HUES6 (cell line): ENCODE measurements around the gene MSI2.

Experiments used
- H3K27ac ChIP-seq: 2 replicates; pipeline ENCODE4 v1.7.0; 2013; ENCODE audit warnings: low read depth, mild to moderate bottlenecking, low read length, inconsistent platforms
- H3K27me3 ChIP-seq: 2 replicates; pipeline ENCODE4 v1.6.1; 2013; ENCODE audit warnings: low read length; ENCODE audit not compliant: control insufficient read depth, insufficient read depth
- H3K36me3 ChIP-seq: 2 replicates; pipeline ENCODE4 v1.6.1; 2013; ENCODE audit warnings: low read length; ENCODE audit not compliant: control insufficient read depth, insufficient read depth
- H3K4me1 ChIP-seq: 2 replicates; pipeline ENCODE4 v1.6.1; 2013; ENCODE audit warnings: low read length; ENCODE audit not compliant: control insufficient read depth, insufficient read depth
- H3K4me3 ChIP-seq: 2 replicates; pipeline ENCODE4 v1.5.1; 2013; ENCODE audit warnings: low read depth, low read length
- H3K9ac ChIP-seq: one replicate; pipeline ENCODE4 v1.6.1; 2013; ENCODE audit warnings: mild to moderate bottlenecking, low read length
- H3K9me3 ChIP-seq: 2 replicates; pipeline ENCODE4 v1.6.1; 2013; ENCODE audit warnings: low read depth, low read length; ENCODE audit not compliant: control insufficient read depth, insufficient read depth

MSI2 gene

DNA sequence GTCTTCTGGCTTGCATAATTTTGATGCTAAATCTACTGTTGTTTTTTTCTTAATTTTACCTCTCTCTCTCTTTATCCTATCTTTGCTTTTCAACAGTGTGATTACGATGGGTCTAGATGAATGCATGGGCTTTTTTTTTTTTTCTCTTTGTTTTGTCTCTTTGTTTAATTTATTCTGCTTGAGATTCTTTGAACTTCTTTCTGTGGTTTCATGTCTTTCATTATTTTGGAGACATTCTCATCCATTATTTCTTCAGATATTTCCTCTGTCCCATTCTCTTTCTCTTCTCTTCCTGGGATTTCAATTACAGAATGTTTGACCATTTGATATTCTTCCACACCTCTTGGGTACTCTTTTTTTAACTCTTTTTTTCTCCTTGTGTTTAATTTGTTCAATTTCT, 436.4 kb downstream of the MSI2 start:
- Histone ChIP-seq H3K27me3 (no peaks in the 10 kb centered on the region), H3K9ac (no peak overlapping the region), H3K9me3 (peaks cover 18% of the 10 kb centered on the region), H3K36me3 (no peaks in the 10 kb centered on the region), H3K4me3 (no peak overlapping the region), H3K27ac (no peak overlapping the region), H3K4me1 (no peaks in the 10 kb centered on the region; the same call in 1 of the 2 replicates)

DNA sequence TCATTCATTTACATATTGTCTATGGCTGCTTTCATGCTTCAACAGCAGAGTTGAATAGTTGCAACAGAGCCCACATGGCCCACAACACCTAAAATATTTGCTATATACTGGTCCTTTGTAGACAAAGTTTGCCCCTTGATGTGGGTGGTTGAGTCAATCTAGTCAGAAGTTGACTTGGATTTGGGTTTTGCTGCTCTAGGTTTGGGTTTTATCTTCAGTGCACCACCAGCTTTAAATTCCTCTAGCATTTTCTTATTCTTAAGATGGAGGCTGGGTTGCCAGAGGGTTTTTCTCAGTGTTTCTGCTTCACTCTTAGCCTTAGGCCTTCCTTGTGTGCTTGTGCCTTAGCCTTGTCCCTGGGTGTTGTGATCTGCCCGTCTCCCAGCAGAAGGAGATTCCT, 437.7 kb downstream of the MSI2 start:
- no peaks in the 10 kb centered on the region for H3K36me3 ChIP-seq
- no peak overlapping the region for H3K27ac ChIP-seq
- H3K27me3 ChIP-seq, result no peaks in the 10 kb centered on the region
- no peak overlapping the region for H3K9ac ChIP-seq
- H3K4me1 ChIP-seq, result peaks cover 9% of the 10 kb centered on the region; the same call in 1 of the 2 replicates
- no peak overlapping the region for H3K4me3 ChIP-seq
- H3K9me3 ChIP-seq, result peaks cover 18% of the 10 kb centered on the region

DNA sequence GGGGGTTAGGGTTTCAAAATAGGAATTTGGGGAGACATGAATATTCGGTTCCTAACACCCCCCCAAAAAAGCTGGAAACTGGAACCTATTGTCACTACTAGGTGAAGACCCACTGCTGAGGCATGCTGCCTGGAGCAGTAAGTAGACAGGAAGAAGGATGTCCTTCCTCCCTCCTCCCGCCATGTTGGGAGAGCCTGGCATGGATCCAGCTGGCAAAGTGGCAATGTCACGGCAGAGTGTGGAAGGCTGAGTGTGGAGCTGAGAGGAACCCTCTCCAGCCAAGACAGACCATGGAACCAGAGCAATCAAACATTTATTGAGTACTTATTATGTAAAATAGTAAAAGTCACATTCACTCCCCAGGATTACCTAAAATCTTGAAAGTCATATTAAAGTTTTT, 439.7 kb downstream of the MSI2 start:
- Histone ChIP-seq H3K4me3 (no peak overlapping the region), H3K9ac (no peak overlapping the region), H3K36me3 (no peaks in the 10 kb centered on the region)

DNA sequence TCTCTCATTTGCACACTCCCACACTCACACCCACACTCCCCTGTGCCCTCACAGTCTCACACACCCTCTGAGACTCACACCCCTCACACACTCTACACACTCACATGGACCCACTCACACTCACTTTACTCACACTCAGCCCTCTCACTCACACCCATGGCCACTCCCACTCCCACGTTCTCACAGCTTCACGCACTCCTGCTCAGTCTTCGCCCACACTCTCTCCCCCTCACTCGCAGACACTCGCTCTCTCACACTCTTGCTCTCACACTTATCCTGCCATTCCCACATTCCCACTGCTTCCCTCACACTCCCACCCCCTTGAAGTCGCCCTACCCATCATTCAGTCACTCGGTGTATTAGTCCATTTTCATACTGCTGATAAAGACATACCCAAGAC, 440.9 kb downstream of the MSI2 start:
- Histone ChIP-seq H3K27ac (no peak overlapping the region), H3K27me3 (no peaks in the 10 kb centered on the region), H3K4me3 (no peak overlapping the region), H3K36me3 (no peaks in the 10 kb centered on the region), H3K9me3 (peaks cover 18% of the 10 kb centered on the region), H3K4me1 (peaks cover 9% of the 10 kb centered on the region; the same call in 1 of the 2 replicates), H3K9ac (no peak overlapping the region)

More for the DNA sequence above, 439.7 kb downstream of the MSI2 start:
- peaks cover 9% of the 10 kb centered on the region; the same call in 1 of the 2 replicates for H3K4me1 ChIP-seq
- H3K27ac ChIP-seq, result no peak overlapping the region
- peaks cover 18% of the 10 kb centered on the region for H3K9me3 ChIP-seq
- H3K27me3 ChIP-seq, result no peaks in the 10 kb centered on the region

DNA sequence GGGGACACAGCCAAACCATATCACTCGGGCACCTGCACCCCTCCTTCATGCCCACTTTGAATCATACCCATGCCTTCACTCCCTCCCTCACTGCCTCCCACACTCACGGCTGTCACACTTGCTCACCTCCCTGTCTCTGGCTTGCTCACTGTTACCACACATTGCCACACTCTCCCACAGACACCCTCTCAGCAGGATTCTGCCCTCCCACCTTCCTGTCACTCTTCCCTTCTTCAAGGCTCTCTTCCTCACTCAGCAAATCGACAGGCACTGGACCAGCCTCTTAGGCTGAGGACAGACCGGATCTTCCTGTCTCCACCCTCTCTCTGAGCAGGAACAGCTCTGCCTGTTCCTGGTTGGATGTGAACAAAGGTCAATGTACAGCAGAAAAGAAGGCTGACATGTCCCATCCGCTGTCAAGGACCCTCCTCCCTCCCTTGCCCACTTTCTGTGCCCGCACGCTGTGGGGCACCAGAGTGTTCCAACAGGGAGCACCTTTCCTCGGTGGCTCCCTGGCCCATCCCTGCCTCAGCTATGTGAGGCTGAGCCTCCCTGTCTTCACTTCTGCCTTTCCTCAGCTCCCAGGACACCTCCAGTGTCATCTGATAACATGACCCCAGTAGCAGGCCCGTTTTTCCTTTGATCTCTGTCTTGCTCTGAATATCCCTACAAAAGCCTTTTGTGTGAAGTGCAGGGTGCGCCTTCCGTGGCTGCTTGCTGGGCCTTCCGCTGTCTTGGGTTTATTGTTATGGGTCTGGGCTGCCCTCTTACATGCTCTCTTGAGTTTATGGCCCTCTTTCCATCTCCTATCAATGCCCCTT, 441.8 kb downstream of the MSI2 start:
- no peaks in the 10 kb centered on the region for H3K36me3 ChIP-seq
- H3K4me3 ChIP-seq, result no peak overlapping the region
- peaks cover 18% of the 10 kb centered on the region for H3K9me3 ChIP-seq
- peak overlapping the region; percentile 1 for H3K9ac ChIP-seq
- peaks cover 9% of the 10 kb centered on the region; the same call in 1 of the 2 replicates for H3K4me1 ChIP-seq
- no peaks in the 10 kb centered on the region for H3K27me3 ChIP-seq
- H3K27ac ChIP-seq, result no peak overlapping the region

DNA sequence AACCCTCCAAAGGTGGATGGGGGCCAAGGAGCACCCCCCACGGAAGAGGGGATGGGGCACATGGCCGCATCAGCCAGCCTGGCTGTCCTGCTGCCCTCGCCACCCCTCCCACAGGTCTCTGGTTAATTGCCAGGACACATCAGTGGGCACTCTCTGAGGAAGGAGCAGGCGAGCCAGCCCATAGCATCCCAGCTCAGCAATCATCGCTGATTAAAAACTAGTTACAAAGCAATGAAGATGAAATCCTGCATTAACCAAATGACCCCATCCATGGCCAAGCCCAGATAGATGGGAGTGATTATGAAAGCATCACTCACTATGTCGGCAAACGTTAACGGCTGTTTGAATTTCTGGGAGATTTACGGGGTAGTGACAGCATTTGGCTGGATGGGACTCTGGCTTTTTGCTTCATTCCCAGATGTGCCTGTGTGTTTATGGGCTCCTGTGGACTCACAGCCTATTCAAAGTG, 443.5 kb downstream of the MSI2 start:
- Histone ChIP-seq H3K36me3 (no peaks in the 10 kb centered on the region), H3K4me3 (no peak overlapping the region), H3K27ac (no peak overlapping the region), H3K27me3 (no peaks in the 10 kb centered on the region), H3K4me1 (peaks cover 9% of the 10 kb centered on the region; the same call in 1 of the 2 replicates), H3K9ac (no peak overlapping the region), H3K9me3 (peaks cover 14% of the 10 kb centered on the region)

DNA sequence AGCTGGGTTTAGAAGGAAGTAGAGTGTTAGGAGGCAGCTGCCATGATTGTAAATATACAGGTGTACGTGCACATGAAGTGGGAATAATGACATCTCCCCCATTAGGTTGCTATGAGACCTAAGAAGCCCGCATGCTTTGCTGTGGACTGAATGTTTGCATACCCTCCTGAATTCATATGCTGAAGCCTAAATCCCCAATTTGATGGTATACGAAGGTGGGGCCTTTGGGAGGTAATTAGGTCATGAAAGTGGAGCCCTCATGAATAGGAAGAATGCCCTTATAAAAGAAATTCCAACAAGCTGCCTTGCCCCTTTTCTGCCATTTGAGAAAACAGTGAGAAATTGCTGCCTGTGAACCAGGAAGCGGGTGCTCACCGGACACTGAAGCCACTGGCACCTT, 444.8 kb downstream of the MSI2 start:
- Histone ChIP-seq H3K27me3 (no peaks in the 10 kb centered on the region), H3K36me3 (no peaks in the 10 kb centered on the region), H3K4me3 (no peak overlapping the region), H3K9ac (no peak overlapping the region), H3K9me3 (peaks cover 4% of the 10 kb centered on the region; the same call in 1 of the 2 replicates), H3K27ac (no peak overlapping the region), H3K4me1 (peaks cover 9% of the 10 kb centered on the region; the same call in 1 of the 2 replicates)

DNA sequence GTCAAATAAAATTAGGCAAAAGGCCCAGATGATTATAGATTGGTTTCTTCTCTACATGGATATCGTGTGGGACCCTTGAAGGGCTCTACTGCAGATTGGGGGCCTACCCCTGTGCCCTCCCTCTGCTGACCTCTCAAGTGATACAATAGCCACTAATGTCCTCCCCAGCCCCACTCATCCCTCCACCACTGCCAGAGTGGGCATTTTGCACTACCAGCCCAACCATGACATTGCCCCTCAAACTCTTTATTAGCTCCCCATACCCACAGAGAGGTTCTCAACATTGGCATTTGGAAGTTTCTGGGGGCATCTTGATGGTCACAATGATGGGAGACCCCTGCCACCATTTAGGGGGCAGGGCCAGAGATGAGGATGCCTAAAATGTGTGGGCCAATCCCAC, 446.9 kb downstream of the MSI2 start:
- Histone ChIP-seq H3K4me3 (no peak overlapping the region), H3K27me3 (no peaks in the 10 kb centered on the region)

DNA sequence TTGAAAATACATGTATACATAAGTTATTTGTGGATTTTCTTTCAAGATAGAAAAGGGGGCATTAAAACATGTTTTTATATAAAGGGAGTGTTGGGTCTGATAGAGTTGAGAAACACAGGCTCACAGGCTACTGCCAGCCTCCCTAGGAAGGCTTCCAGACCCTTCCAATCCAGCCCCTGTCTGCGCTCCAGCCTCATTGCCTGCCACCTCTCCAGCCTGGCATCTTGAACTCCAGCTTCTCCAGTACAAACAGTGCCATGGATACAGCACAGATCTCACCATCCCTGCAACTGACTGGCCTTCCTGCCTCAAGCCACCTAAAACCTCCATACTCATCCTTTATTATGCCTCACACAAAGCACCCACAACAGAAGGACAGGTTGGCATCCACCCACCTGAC, 448.1 kb downstream of the MSI2 start:
- Histone ChIP-seq H3K27ac (no peak overlapping the region), H3K4me3 (no peak overlapping the region), H3K4me1 (peaks cover 16% of the 10 kb centered on the region), H3K9ac (no peak overlapping the region), H3K9me3 (no peaks in the 10 kb centered on the region), H3K36me3 (no peaks in the 10 kb centered on the region), H3K27me3 (no peaks in the 10 kb centered on the region)

More for the DNA sequence above, 446.9 kb downstream of the MSI2 start:
- Histone ChIP-seq H3K9me3 (no peaks in the 10 kb centered on the region), H3K9ac (no peak overlapping the region), H3K4me1 (peaks cover 16% of the 10 kb centered on the region), H3K27ac (no peak overlapping the region), H3K36me3 (no peaks in the 10 kb centered on the region)

DNA sequence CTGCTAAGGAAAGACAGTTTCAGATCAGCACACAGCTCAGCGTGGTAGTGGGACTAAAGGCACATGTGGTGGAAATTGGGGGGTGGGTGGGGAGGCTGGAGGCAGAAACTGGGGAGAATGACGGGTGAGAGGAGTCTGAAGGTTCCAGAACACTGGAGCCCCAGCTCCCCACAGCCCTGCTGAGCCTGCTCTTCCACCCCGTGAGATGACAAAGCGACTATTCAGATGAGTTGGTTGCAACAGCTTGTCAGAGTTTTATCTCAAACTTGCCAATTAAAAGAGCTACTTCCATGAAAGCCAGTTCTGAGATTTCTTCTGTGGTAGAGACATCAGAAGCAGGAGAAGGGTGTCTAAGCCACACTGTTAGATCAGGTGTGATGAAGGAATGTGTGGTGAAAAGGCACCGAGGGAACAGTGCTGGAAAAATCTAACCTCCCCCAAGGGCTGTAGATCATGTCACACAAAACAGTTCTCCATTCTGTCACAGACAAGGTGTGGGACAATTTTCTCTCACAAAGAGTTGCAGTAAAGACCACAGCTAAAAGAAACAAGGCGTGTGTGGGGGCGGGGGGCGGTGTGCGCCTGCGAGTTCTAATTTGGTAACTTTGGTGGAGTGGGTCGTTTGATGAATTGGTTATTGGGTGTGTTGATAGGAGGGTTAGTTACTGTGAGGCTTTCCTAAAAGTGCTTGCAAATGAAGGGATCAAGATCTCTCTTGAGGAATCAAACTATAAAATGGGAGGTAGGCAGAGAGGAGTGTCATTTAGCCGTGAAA, 449.8 kb downstream of the MSI2 start:
- Histone ChIP-seq H3K27ac (no peak overlapping the region), H3K4me1 (peaks cover 16% of the 10 kb centered on the region), H3K36me3 (no peaks in the 10 kb centered on the region), H3K27me3 (no peaks in the 10 kb centered on the region), H3K4me3 (no peak overlapping the region), H3K9ac (no peak overlapping the region), H3K9me3 (no peaks in the 10 kb centered on the region)

DNA sequence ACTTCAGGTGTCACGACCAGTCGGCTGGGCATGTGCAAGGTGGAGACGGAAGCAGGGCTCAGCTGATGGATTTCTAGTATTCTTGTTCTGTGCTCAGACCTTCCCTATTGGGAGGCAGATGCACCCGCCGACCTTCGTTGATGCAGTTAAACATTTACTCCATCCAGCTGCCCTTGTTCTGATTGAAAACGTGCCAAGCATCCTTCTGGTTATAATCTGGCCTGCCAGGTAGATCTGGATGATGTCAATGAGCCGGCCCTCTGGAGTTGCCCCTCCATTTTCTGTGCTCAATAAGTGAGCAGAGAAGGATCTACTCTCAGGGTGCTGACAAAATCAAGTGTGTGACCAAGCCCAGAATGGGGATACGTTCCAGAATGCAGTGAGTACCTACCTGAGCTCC, 450.4 kb downstream of the MSI2 start:
- Histone ChIP-seq H3K4me1 (peaks cover 16% of the 10 kb centered on the region), H3K27ac (no peak overlapping the region), H3K9me3 (no peaks in the 10 kb centered on the region), H3K27me3 (no peaks in the 10 kb centered on the region), H3K9ac (no peak overlapping the region), H3K36me3 (no peaks in the 10 kb centered on the region), H3K4me3 (no peak overlapping the region)
